RWPE1 (cell line): Measurements from ENCODE around the gene GCSAM.
A peak's percentile ranks its signal among the peaks of the same experiment; 100 is the strongest.

ENCODE experiments used
- CTCF ChIA-PET: fragments of 350-600 bp; sonication (Branson Sonifier 250); formaldehyde crosslinking; extraction: SDS; loops from one replicate; lab custom pipeline; 2021; lab: Yijun Ruan, JAX
- POLR2A ChIA-PET: fragments of 400-600 bp; formaldehyde crosslinking; extraction: SDS; loops from one replicate; lab custom pipeline; 2020; ENCODE audit warnings: antibody characterized with exemption; ENCODE audit not compliant: low non-redundant PET; lab: Yijun Ruan, JAX
- DNase-seq: peaks from one replicate; pipeline ENCODE4 v3.0.0; 2012; ENCODE audit warnings: low spot score
- H3K27ac ChIP-seq: fragments of 450-650 bp; 2 replicates; pipeline ENCODE4 v1.5.1; 2017
- CTCF ChIP-seq: fragments of 450-650 bp; conservative IDR thresholded peaks from 2 replicates; pipeline ENCODE4 v1.5.1; 2017; ENCODE audit warnings: low read depth, mild to moderate bottlenecking

GCSAM gene

GRCh38 chr3:112087746-112088145, 45.3 kb downstream of the GCSAM start:
- no peak for DNase-seq

GRCh38 chr3:112086875-112087524, 46.0 kb downstream of the GCSAM start:
- CTCF ChIA-PET, result interaction anchor here (0.5 to 0.9 kb wide), 3 partner anchors 25 to 343 kb away, joined by 3 to 4 read pairs (median 3); no protein-coding TSS in a partner anchor
- peak; percentile 71 for DNase-seq
- TF ChIP-seq CTCF, result no peak
- POLR2A ChIA-PET, result no interaction called here
- H3K27ac ChIP-seq, result peak overlapping the region; percentile 87

More at GRCh38 chr3:112087746-112088145, 45.3 kb downstream of the GCSAM start:
- no peak for TF ChIP-seq CTCF
- ChIA-PET POLR2A (no interaction called here), CTCF (interaction anchor here (0.6 to 0.9 kb wide), 2 partner anchors 24 to 344 kb away, joined by 3 read pairs; no protein-coding TSS in a partner anchor)
- peak overlapping the region; percentile 40; the same call in 1 of the 2 replicates for H3K27ac ChIP-seq

GRCh38 chr3:112086076-112086854, 46.8 kb downstream of the GCSAM start, which contains the start of gene C3orf52:
C3orf52 (plus strand) TSS chr3:112086389; CDS start chr3:112086408, 19 bp downstream.
- H3K27ac ChIP-seq, result peak within 1 kb of the TSS; percentile 87
- DNase-seq, result peak; percentile 90
- TF ChIP-seq CTCF, result no peak
- ChIA-PET POLR2A (no interaction called here), CTCF (interaction anchor here (0.5 kb wide), 1 partner anchor 82 kb away, joined by 4 read pairs; no protein-coding TSS in a partner anchor)

- CTCF ChIA-PET, result interaction anchor here (0.8 kb wide), 1 partner anchor 12 kb away, joined by 4 read pairs; no protein-coding TSS in a partner anchor
Measured at GRCh38 chr3:112085735-112086075, 47.3 kb downstream of the GCSAM start.

GRCh38 chr3:112084980-112085705, 47.9 kb downstream of the GCSAM start:
- no peak for TF ChIP-seq CTCF
- CTCF ChIA-PET, result interaction anchor here (0.8 kb wide), 1 partner anchor 12 kb away, joined by 4 read pairs; no protein-coding TSS in a partner anchor
- no peak overlapping the region for H3K27ac ChIP-seq
- peak; percentile 41 for DNase-seq
- POLR2A ChIA-PET, result interaction anchor here (0.6 kb wide), 1 partner anchor 82 kb away, joined by 7 read pairs; no protein-coding TSS in a partner anchor

More at GRCh38 chr3:112085735-112086075, 47.3 kb downstream of the GCSAM start:
- no peak for DNase-seq
- POLR2A ChIA-PET, result interaction anchor here (0.6 kb wide), 1 partner anchor 82 kb away, joined by 7 read pairs; no protein-coding TSS in a partner anchor
- TF ChIP-seq CTCF, result no peak
- H3K27ac ChIP-seq, result peak overlapping the region; percentile 87
